Left ventricle myocardium inferior (tissue), 1 donor: ENCODE data around the gene TSEN54. TPM values are rescaled to one million over a fixed set of nuclear protein-coding genes. Genes with fewer than 3 reads are reported as not detected.

Experiments used
- DNase-seq: peaks from one replicate; pipeline ENCODE4 v3.0.0-alpha.2; 2020
- H3K27ac ChIP-seq: fragments of 200-600 bp; replicated peaks from 2 replicates; pipeline ENCODE4 v1.8.0; 2021
- H3K27me3 ChIP-seq: fragments of 200-600 bp; 2 replicates; pipeline ENCODE4 v1.8.0; 2021; ENCODE audit warnings: low read depth
- H3K36me3 ChIP-seq: fragments of 200-600 bp; 2 replicates; pipeline ENCODE4 v1.8.0; 2021
- H3K4me1 ChIP-seq: fragments of 200-600 bp; 2 replicates; pipeline ENCODE4 v1.8.0; 2021
- H3K4me3 ChIP-seq: fragments of 200-600 bp; 2 replicates; pipeline ENCODE4 v1.8.0; 2021; ENCODE audit warnings: mild to moderate bottlenecking, moderate library complexity
- H3K9me3 ChIP-seq: fragments of 200-600 bp; replicated peaks from 2 replicates; pipeline ENCODE4 v1.8.0; 2021
- intact Hi-C: fragments of 100-400 bp; cut with micrococcal nuclease; formaldehyde crosslinking; loops from one replicate; pipeline ENCODE4 v1.11.0; 2022
- total RNA-seq: library from RNA; stranded (reverse); fragmentation: NEBNext Ultra II Directional; extraction: Animal tissue kit (Norgen Biotek cat#: 25700); gene quantifications from one replicate; pipeline ENCODE4 v1.2.1, GENCODE V29; 2021
- TF ChIP-seq, protein P1 (sequence below): fragments of 200-600 bp; IDR thresholded peaks from 2 replicates; pipeline ENCODE4 v1.8.0; 2021; ENCODE audit warnings: antibody characterized with exemption, mild to moderate bottlenecking, borderline replicate concordance
- donor health status: DM: no; HTN: yes; CAD: no; lungs with severe emphysema.

Gene TSEN54
- total RNA-seq, 1 donor from 2014 or later: 6.8 TPM

DNA sequence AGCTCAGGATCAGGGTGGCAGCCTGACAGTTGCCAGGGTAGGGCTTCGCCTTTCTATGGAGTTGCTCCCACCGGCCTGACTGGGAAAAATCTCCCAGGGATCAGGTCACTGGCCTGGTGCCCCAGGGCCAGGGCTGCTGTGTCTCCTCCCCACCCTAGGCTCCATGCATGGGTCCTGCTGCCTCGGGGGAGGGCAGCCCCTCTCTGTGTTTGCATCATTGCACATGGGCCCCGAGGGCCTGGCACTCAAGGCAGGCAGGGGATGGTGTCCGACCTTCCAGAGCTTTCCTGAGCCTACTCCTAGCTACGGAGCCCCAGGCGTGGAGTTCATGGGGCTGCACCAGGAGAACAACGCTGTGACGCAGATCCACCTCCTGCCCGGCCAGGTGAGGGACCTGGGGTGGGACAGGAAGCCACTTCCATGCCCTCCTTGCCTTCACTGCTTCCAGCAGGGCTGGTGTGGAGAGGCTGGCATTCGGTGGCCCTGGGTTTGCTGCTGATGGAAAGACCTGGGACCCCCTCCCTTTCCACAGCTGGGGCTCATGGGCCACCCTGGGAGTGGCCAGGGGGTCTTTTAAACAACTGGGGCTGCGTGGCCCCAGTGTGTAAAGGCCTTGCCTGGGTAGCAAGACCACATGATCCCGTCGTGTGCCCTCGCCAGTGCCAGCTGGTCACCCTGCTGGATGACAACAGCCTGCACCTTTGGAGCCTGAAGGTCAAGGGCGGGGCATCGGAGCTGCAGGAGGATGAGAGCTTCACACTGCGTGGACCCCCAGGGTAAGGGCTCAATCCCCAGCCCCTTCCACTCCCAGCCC, 41.7 kb downstream of the TSEN54 start:
- H3K4me1 ChIP-seq: peaks cover 2% of the 10 kb centered on the region
- H3K9me3 ChIP-seq: no peaks in the 10 kb centered on the region
- DNase-seq: no peak
- TF ChIP-seq, protein P1, sequence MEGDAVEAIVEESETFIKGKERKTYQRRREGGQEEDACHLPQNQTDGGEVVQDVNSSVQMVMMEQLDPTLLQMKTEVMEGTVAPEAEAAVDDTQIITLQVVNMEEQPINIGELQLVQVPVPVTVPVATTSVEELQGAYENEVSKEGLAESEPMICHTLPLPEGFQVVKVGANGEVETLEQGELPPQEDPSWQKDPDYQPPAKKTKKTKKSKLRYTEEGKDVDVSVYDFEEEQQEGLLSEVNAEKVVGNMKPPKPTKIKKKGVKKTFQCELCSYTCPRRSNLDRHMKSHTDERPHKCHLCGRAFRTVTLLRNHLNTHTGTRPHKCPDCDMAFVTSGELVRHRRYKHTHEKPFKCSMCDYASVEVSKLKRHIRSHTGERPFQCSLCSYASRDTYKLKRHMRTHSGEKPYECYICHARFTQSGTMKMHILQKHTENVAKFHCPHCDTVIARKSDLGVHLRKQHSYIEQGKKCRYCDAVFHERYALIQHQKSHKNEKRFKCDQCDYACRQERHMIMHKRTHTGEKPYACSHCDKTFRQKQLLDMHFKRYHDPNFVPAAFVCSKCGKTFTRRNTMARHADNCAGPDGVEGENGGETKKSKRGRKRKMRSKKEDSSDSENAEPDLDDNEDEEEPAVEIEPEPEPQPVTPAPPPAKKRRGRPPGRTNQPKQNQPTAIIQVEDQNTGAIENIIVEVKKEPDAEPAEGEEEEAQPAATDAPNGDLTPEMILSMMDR: no peak
- no peaks in the 10 kb centered on the region for H3K27me3 ChIP-seq
- H3K27ac ChIP-seq: no peak overlapping the region
- intact Hi-C loops: no loop called here
- H3K36me3 ChIP-seq: no peaks in the 10 kb centered on the region
- no peak overlapping the region for H3K4me3 ChIP-seq

DNA sequence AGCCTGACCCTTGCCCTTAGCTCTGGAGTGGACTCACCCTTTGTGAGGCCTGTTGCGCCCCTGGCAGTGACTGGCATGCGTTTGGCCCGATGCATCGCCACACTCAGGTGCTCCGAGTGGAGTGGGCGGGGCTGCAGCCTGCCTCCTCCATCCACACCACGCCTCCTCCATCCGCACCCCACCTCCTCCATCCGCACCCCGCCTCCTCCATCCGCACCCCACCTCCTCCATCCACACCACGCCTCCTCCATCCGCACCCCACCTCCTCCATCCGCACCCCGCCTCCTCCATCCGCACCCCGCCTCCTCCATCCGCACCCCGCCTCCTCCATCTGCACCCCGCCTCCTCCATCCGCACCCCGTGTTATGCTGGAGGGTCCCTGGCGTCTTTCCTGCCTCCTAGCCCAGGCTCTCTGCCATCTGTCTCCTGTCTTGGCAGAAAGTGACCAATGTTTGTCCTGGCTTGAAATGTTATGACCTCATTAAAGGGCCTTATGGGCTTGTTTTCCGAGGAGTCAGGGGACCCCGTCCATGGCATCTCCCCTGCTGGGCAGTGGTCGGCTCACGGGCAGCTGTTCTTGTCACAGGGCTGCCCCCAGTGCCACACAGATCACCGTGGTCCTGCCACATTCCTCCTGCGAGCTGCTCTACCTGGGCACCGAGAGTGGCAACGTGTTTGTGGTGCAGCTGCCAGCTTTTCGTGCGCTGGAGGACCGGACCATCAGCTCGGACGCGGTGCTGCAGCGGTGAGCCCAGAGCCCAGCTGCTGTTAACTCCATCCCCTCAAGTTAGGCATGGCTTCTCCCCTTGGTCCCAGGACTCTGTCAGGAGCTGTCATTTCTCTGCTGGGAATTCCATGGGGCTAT, 42.6 kb downstream of the TSEN54 start:
- H3K27ac ChIP-seq: no peak overlapping the region
- no peak overlapping the region for H3K4me3 ChIP-seq
- peaks cover 3% of the 10 kb centered on the region for H3K36me3 ChIP-seq
- intact Hi-C loops: no loop called here
- H3K9me3 ChIP-seq: no peaks in the 10 kb centered on the region
- H3K4me1 ChIP-seq: no peaks in the 10 kb centered on the region
- no peak for DNase-seq
- no peaks in the 10 kb centered on the region for H3K27me3 ChIP-seq
- TF ChIP-seq, protein P1: no peak

DNA sequence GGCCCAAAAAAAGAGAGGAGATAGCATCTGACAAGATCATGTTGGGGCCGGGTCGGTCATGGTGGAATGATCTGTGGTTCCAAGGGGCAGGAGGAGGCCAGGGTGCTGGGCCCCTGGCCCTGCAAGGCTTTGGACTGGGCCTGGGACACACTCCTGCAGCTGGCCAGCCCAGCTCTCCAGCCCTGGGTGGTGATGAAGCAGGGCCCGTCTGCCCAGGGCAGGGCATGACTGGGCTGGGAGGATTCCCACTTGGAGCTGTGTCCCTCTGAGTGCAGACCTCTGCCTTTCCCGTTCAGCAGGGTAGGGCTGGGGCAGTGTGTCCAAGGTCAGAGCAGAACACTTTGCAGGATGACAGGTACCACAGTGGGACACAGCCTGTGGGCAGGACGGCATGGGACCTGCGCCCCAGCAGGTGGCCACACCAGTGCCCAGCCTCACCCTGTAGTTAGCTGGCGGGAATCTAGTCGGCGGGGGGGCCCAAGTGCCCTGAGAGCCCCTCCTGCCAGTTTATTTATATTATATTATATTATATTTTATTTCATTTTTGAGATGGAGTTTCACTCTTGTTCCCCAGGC, 43.7 kb downstream of the TSEN54 start:
- intact Hi-C loops: no loop called here
- no peaks in the 10 kb centered on the region for H3K27me3 ChIP-seq
- H3K36me3 ChIP-seq: peaks cover 9% of the 10 kb centered on the region
- no peak overlapping the region for H3K27ac ChIP-seq
- TF ChIP-seq, protein P1: no peak
- no peaks in the 10 kb centered on the region for H3K9me3 ChIP-seq
- no peaks in the 10 kb centered on the region for H3K4me1 ChIP-seq
- no peak for DNase-seq
- no peak overlapping the region for H3K4me3 ChIP-seq

DNA sequence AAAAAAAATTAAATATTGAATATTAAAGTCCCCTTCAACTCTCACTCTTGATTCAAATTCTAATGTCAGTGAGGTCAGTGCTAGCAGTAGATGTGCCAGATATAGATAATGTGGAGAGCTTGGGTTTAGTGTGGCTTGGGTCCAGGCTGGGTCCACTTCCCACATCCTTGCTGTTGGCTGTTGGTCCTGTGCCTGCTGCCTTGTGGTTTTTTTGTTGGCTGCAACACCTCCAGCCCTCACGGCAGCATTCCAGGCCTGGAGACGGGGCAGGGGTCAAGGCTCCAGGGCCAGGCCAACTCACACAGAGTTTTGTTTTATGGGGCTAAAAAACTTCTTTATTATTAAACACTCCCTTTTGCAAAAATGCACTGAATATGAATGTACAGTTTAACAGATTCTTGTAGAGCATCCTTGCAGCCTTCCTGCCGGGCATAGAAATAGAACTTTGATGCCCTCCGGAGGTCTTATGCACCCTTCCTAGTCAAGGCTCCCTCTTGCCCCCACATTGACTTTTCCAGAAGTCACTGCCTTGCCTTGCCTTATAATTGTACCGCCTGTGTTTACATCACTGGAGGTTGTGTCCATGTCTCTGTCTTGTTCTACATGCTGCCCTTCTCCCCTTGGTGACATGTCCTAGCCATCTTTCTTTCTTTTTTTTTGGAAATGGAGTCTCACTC, 45.7 kb downstream of the TSEN54 start:
- Histone ChIP-seq H3K9me3 (no peaks in the 10 kb centered on the region), H3K27ac (no peak overlapping the region), H3K36me3 (peaks cover 9% of the 10 kb centered on the region), H3K27me3 (no peaks in the 10 kb centered on the region), H3K4me1 (no peaks in the 10 kb centered on the region), H3K4me3 (no peak overlapping the region)
- TF ChIP-seq, protein P1: no peak
- intact Hi-C loops: no loop called here
- DNase-seq: no peak
